K562 (cell line): ENCODE measurements around the gene MFSD2B. TPM values are rescaled to one million over a fixed set of nuclear protein-coding genes. Genes with fewer than 3 reads are reported as not detected.

Source experiments
- ATAC-seq: fragments of 200-7000 bp; cut with Tn5 transposase; 3 replicates; pipeline ENCODE4 v1.9.1; 2020; ENCODE audit warnings: moderate library complexity
- BruUV-seq: library from RNA; stranded (reverse); fragments of 400-500 nt; replicated peaks from 2 replicates; lab custom pipeline; 2021; lab: Mats Ljungman, UMichigan
- CTCF ChIA-PET: fragments of 300-600 bp; formaldehyde crosslinking; extraction: SDS; loops from one replicate; lab custom pipeline; 2021; ENCODE audit warnings: low intra/inter-chr PET ratio; lab: Yijun Ruan, JAX
- POLR2A ChIA-PET: fragments of 300-600, 350-650 bp; sonication (Branson Sonifier 250); formaldehyde crosslinking; extraction: SDS; loops from one replicate; lab custom pipeline; 2021; ENCODE audit warnings: antibody characterized with exemption, inconsistent platforms; lab: Yijun Ruan, JAX
- DNase-seq, 4 experiments: peaks; one replicate each; pipeline versions ENCODE4 v3.0.0 to v3.0.0-alpha.2; 2011 to 2018; ENCODE audit warnings: low spot score in 3 of 4, mixed read lengths in 3 of 4; ENCODE audit errors: extremely low read depth in 1 of 4
- FAIRE-seq: peaks from 2 replicates; lab custom pipeline; 2011; peaks lifted over from hg19 to GRCh38; lab: Jason Lieb, UNC
- H2AFZ ChIP-seq: 2 replicates; pipeline ENCODE4 v1.6.0; 2011; ENCODE audit warnings: low read depth, low read length, control low read depth, inconsistent platforms
- H3K27ac ChIP-seq: fragments of 200-600 bp; 3 replicates; pipeline ENCODE4 v1.8.0; 2011; ENCODE audit warnings: low read depth, mild to moderate bottlenecking, control low read depth, inconsistent platforms, low read length, moderate library complexity, mixed read lengths; ENCODE audit errors: extremely low read depth
- H3K27me3 ChIP-seq, 2 experiments: fragments of 300-600 bp in 1 of 2; 2 replicates in 1 of 2; 3 replicates in 1 of 2; pipeline versions ENCODE4 v1.6.0 to v1.8.0; 2011; ENCODE audit warnings: inconsistent platforms in 2 of 2, low read length in 2 of 2, mild to moderate bottlenecking in 1 of 2, mixed read lengths in 1 of 2, moderate library complexity in 1 of 2; ENCODE audit not compliant: control insufficient read depth in 2 of 2, insufficient read depth in 2 of 2
- H3K36me3 ChIP-seq: fragments of 300-600 bp; 3 replicates; pipeline ENCODE4 v1.8.0; 2011; ENCODE audit warnings: mild to moderate bottlenecking, low read length, inconsistent platforms; ENCODE audit not compliant: control insufficient read depth, insufficient read depth
- H3K4me1 ChIP-seq, 2 experiments: fragments of 200-600 bp in 1 of 2; replicated peaks in 1 of 2; 2 replicates in 1 of 2; 3 replicates in 1 of 2; pipeline versions ENCODE4 v1.5.1 to v1.8.0; 2011; ENCODE audit warnings: inconsistent platforms in 2 of 2, low read length in 2 of 2, mild to moderate bottlenecking in 1 of 2, mixed read lengths in 1 of 2, moderate library complexity in 1 of 2; ENCODE audit not compliant: control insufficient read depth in 2 of 2, insufficient read depth in 2 of 2
- H3K4me2 ChIP-seq: 2 replicates; pipeline ENCODE4 v1.6.1; 2011; ENCODE audit warnings: low read length, control low read depth, inconsistent platforms, mixed read lengths; ENCODE audit not compliant: insufficient read depth
- H3K4me3 ChIP-seq: fragments of 200-600 bp; sonication (generic), shearing (Covaris generic); 2 replicates; pipeline ENCODE4 v1.5.1; 2016; ENCODE audit warnings: control low read depth, inconsistent platforms
- H3K79me2 ChIP-seq: fragments of 200-600 bp; 3 replicates; pipeline ENCODE4 v1.8.0; 2011; ENCODE audit warnings: low read length, inconsistent platforms; ENCODE audit not compliant: control insufficient read depth, insufficient read depth
- H3K9ac ChIP-seq, 2 experiments: 2 replicates each; pipeline versions ENCODE4 v1.6.0 to v1.6.1; 2011; ENCODE audit warnings: low read depth in 2 of 2, low read length in 2 of 2, control low read depth in 1 of 2, inconsistent platforms in 1 of 2, mild to moderate bottlenecking in 1 of 2, mixed read lengths in 1 of 2; ENCODE audit not compliant: insufficient read depth in 1 of 2
- H3K9me1 ChIP-seq: one replicate; pipeline ENCODE4 v1.6.0; 2011; ENCODE audit warnings: inconsistent platforms, mild to moderate bottlenecking, low read length, moderate library complexity; ENCODE audit not compliant: control insufficient read depth, insufficient read depth
- H3K9me3 ChIP-seq: replicated peaks from 2 replicates; pipeline ENCODE4 v1.5.1; 2011; ENCODE audit warnings: low read depth, low read length, inconsistent platforms; ENCODE audit not compliant: control insufficient read depth, insufficient read depth
- H4K20me1 ChIP-seq: replicated peaks from 2 replicates; pipeline ENCODE4 v1.6.1; 2011; ENCODE audit warnings: low read length, inconsistent platforms, mixed read lengths; ENCODE audit not compliant: control insufficient read depth, insufficient read depth
- BRD9 ChIP-seq: fragments of 450-650 bp; IDR thresholded peaks from 2 replicates; pipeline ENCODE4 v1.6.1; 2018; ENCODE audit warnings: low read depth; ENCODE audit not compliant: partially characterized antibody
- CBX8 ChIP-seq: fragments of 200-600 bp; sonication (generic); IDR thresholded peaks from 2 replicates; pipeline ENCODE4 v1.6.1; 2012; ENCODE audit warnings: borderline replicate concordance, mixed run types, low read depth, mild to moderate bottlenecking, moderate library complexity, mixed read lengths, low read length, control low read depth, inconsistent platforms; ENCODE audit not compliant: poor library complexity, severe bottlenecking; ENCODE audit errors: extremely low read depth
- EZH2 ChIP-seq: IDR thresholded peaks from 2 replicates; pipeline ENCODE4 v1.6.1; 2012; ENCODE audit warnings: low read depth, mild to moderate bottlenecking, inconsistent platforms, low read length, borderline replicate concordance
- FOXK2 ChIP-seq, 2 experiments: fragments of 450-650 bp; IDR thresholded peaks in 1 of 2; conservative IDR thresholded peaks in 1 of 2; 2 replicates each; pipeline ENCODE4 v1.6.1; 2016; ENCODE audit warnings: low read depth in 2 of 2, mild to moderate bottlenecking in 1 of 2
- GATAD2B ChIP-seq: fragments of 450-650 bp; IDR thresholded peaks from 2 replicates; pipeline ENCODE4 v1.6.1; 2017; ENCODE audit warnings: mild to moderate bottlenecking, borderline replicate concordance
- IRF9 ChIP-seq: fragments of 450-650 bp; IDR thresholded peaks from 2 replicates; pipeline ENCODE4 v1.6.1; 2016; ENCODE audit warnings: missing biosample characterization, missing genetic modification characterization
- MCM3 ChIP-seq: fragments of 450-650 bp; IDR thresholded peaks from 2 replicates; pipeline ENCODE4 v1.6.1; 2016
- RHOXF2B ChIP-seq: fragments of 250-450 bp; sonication (Bioruptor Pico); conservative IDR thresholded peaks from 2 replicates; pipeline ENCODE4 v1.5.1; 2021
- RREB1 ChIP-seq: fragments of 250-450 bp; sonication (Bioruptor Pico); IDR thresholded peaks from 2 replicates; pipeline ENCODE4 v1.4.0; 2020
- STAG1 ChIP-seq: sonication (generic); formaldehyde crosslinking; IDR thresholded peaks from 2 replicates; pipeline ENCODE4 v1.5.0; 2020; ENCODE audit warnings: missing genetic modification reagents, borderline replicate concordance
- XRCC3 ChIP-seq: fragments of 450-650 bp; IDR thresholded peaks from 2 replicates; pipeline ENCODE4 v1.6.1; 2017; ENCODE audit warnings: mild to moderate bottlenecking, moderate library complexity
- ZNF639 ChIP-seq, 2 experiments: fragments of 200-800 bp in 1 of 2; sonication (Bioruptor generic) in 1 of 2; sonication (generic) in 1 of 2; formaldehyde crosslinking in 1 of 2; IDR thresholded peaks in 1 of 2; conservative IDR thresholded peaks in 1 of 2; 2 replicates each; pipeline versions ENCODE4 v1.5.0 to v1.6.1; 2016 to 2020; ENCODE audit warnings: missing compliant biosample characterization in 1 of 2, missing genetic modification characterization in 1 of 2, missing genetic modification reagents in 1 of 2
- WGBS: fragments of 100-300 bp; shearing (Covaris generic); methylation state at CpG from one replicate; pipeline ENCODE4 v1.1.6; 2016; ENCODE audit warnings: low coverage, mixed read lengths; ENCODE audit not compliant: insufficient coverage; ENCODE audit errors: missing lambda C conversion rate; 5-methylcytosine and 5-hydroxymethylcytosine counted together
- in situ Hi-C: fragments of 300-500 bp; cut with MboI; formaldehyde crosslinking; loops from 4 replicates; pipeline ENCODE4 v1.15.0; 2018; ENCODE audit warnings: inconsistent platforms, mixed read lengths
- intact Hi-C: fragments of 100-400 bp; cut with micrococcal nuclease; formaldehyde crosslinking; loops from 2 replicates; pipeline ENCODE4 v1.14.2; 2022
- polyA plus RNA-seq, 8 experiments: library from polyadenylated mRNA; depleted of rRNA in 4 of 8; stranded (reverse) in 5 of 8; unstranded in 3 of 8; fragments of >200 nt; fragmentation: Nextera tagmentation in 2 of 8; fragmentation: Illumina TruSeq in 1 of 8; extraction: Ambion mirVana in 2 of 8; extraction: Trizol in 1 of 8; gene quantifications; 2 replicates each; pipeline versions ENCODE4 v1.2.1 to v1.2.3, GENCODE V29; 2011 to 2014; ENCODE audit warnings: inconsistent platforms in 1 of 8, missing spikeins in 1 of 8
- total RNA-seq, 7 experiments: library from RNA; depleted of rRNA in 6 of 7; stranded (reverse); fragments of >200 nt in 6 of 7; fragmentation: Illumina TruSeq in 2 of 7; extraction: Trizol in 2 of 7; gene quantifications; 2 replicates each; pipeline versions ENCODE4 v1.2.1 to v1.2.3, GENCODE V29; 2011 to 2021; ENCODE audit warnings: low replicate concordance in 1 of 7

MFSD2B gene
- total and polyA plus RNA-seq, 9 of the 15 experiments (the other 6 are each of a cell fraction or from before 2014, with no cell fraction given), result 2.6 to 10.9 (median 6.8) TPM

GRCh38 chr2:24026233-24026632 is 16.3 kb downstream of the MFSD2B start:
- in situ Hi-C loops, result no loop called here
- DNase-seq, result no peak
- Histone ChIP-seq H3K27me3 (no peaks in the 10 kb centered on the region), H3K4me1 (peaks cover 0 to 19% of the 10 kb centered on the region in 2 experiments; a peak in 3 of 5 replicates), H4K20me1 (peaks cover 14% of the 10 kb centered on the region; the same call in 1 of the 2 replicates), H3K27ac (no peak overlapping the region), H3K36me3 (peaks cover 75% of the 10 kb centered on the region), H3K4me2 (no peak overlapping the region), H3K9me3 (no peaks in the 10 kb centered on the region), H2AFZ (no peak overlapping the region), H3K4me3 (no peak overlapping the region), H3K9ac (no peak overlapping the region), H3K79me2 (no peaks in the 10 kb centered on the region)
- ChIA-PET POLR2A (interaction anchor here (0.7 to 1.2 kb wide), 3 partner anchors 10 to 26 kb away, joined by 3 to 4 read pairs (median 3); no protein-coding TSS in a partner anchor), CTCF (no interaction called here)
- WGBS, result 44% methylated on average over 2 of the region's 2 CpGs
- peak; percentile 29 for FAIRE-seq
- BruUV-seq, result TSS peak; percentile 35
- TF ChIP-seq IRF9 (tag) (no peak), ZNF639 (CRISPR knock-in tag; conservative IDR thresholded peaks at IDR 0.05 in 1 of 2, IDR thresholded peaks at IDR 0.05 in 1 of 2) (no peak), GATAD2B (no peak), RHOXF2B (no peak), MCM3 (no peak), XRCC3 (no peak), EZH2 (no peak), BRD9 (no peak), RREB1 (no peak), STAG1 (CRISPR knock-in tag) (no peak), CBX8 (no peak), FOXK2 (conservative IDR thresholded peaks at IDR 0.05 in 1 of 2, IDR thresholded peaks at IDR 0.05 in 1 of 2; ENCODE audit: low read depth in 2 of 2) (no peak)
- TF ChIP-seq, all 486 proteins: peak for 0
- peaks cover 3% of the 10 kb centered on the region for H3K9me1 ChIP-seq
- intact Hi-C loops, result loop anchor here (5.0 kb wide), 1 partner anchor 356 kb away; no protein-coding TSS in a partner anchor
- no peak for ATAC-seq
